CD14-positive monocyte (primary cell): Measurements from ENCODE around the gene HMCN2. TPM values are rescaled to one million over a fixed set of nuclear protein-coding genes. Genes with fewer than 3 reads are reported as not detected.

Experiments
- DNase-seq, 3 donors: peaks; one replicate each; pipeline ENCODE4 v3.0.0-alpha.2; 2011 to 2022
- H2AFZ ChIP-seq: 2 replicates; pipeline ENCODE4 v1.6.0; 2012; ENCODE audit warnings: mild to moderate bottlenecking, low read depth, low read length, inconsistent platforms; ENCODE audit not compliant: insufficient read depth, poor library complexity, severe bottlenecking
- H3K27ac ChIP-seq, 2 donors: 1 replicate in 1 of 2; 2 replicates in 1 of 2; pipeline ENCODE4 v1.5.1; 2012 to 2013; ENCODE audit warnings: low read length in 2 of 2, control low read depth in 1 of 2, inconsistent platforms in 1 of 2, low read depth in 1 of 2, mild to moderate bottlenecking in 1 of 2
- H3K27me3 ChIP-seq, 2 donors: one replicate each; pipeline versions ENCODE4 v1.6.0 to v1.6.1; 2011 to 2013; ENCODE audit warnings: low read length in 2 of 2; ENCODE audit not compliant: control insufficient read depth in 2 of 2, insufficient read depth in 2 of 2
- H3K36me3 ChIP-seq, 2 donors: replicated peaks in 1 of 2; 1 replicate in 1 of 2; 2 replicates in 1 of 2; pipeline versions ENCODE4 v1.5.1 to v1.6.1; 2012 to 2013; ENCODE audit warnings: low read length in 2 of 2, control low read depth in 1 of 2, inconsistent platforms in 1 of 2, mild to moderate bottlenecking in 1 of 2; ENCODE audit not compliant: insufficient read depth in 2 of 2, control insufficient read depth in 1 of 2
- H3K4me1 ChIP-seq, 2 donors: 1 replicate in 1 of 2; 2 replicates in 1 of 2; pipeline versions ENCODE4 v1.5.1 to v1.6.1; 2012 to 2013; ENCODE audit warnings: low read length in 2 of 2, control low read depth in 1 of 2, inconsistent platforms in 1 of 2, mild to moderate bottlenecking in 1 of 2, moderate library complexity in 1 of 2; ENCODE audit not compliant: insufficient read depth in 2 of 2, control insufficient read depth in 1 of 2
- H3K4me2 ChIP-seq: replicated peaks from 2 replicates; pipeline ENCODE3; 2012; ENCODE audit warnings: low read length, moderate library complexity, mild to moderate bottlenecking; ENCODE audit not compliant: poor library complexity, severe bottlenecking; ENCODE audit errors: extremely low read depth
- H3K4me3 ChIP-seq, 3 experiments: fragments of 200-600 bp in 1 of 3; sonication (generic) in 1 of 3; replicated peaks in 1 of 3; 1 replicate in 2 of 3; 2 replicates in 1 of 3; pipeline ENCODE4 v1.5.1; 2011 to 2013; ENCODE audit warnings: low read length in 3 of 3, mild to moderate bottlenecking in 3 of 3, control low read depth in 2 of 3, low read depth in 2 of 3, inconsistent platforms in 1 of 3, moderate library complexity in 1 of 3
- H3K79me2 ChIP-seq: 2 replicates; pipeline ENCODE4 v1.6.0; 2012; ENCODE audit warnings: mild to moderate bottlenecking, control low read depth, inconsistent platforms, low read length, moderate library complexity; ENCODE audit not compliant: insufficient read depth
- H3K9ac ChIP-seq: 2 replicates; pipeline ENCODE4 v1.6.0; 2017; ENCODE audit warnings: low read length, mild to moderate bottlenecking; ENCODE audit not compliant: insufficient read depth, poor library complexity, severe bottlenecking
- H3K9me3 ChIP-seq, 2 donors: replicated peaks in 1 of 2; 1 replicate in 1 of 2; 2 replicates in 1 of 2; pipeline versions ENCODE4 v1.5.1 to v1.6.1; 2012 to 2013; ENCODE audit warnings: low read length in 2 of 2, control low read depth in 1 of 2; ENCODE audit not compliant: control insufficient read depth in 1 of 2, insufficient read depth in 1 of 2
- H4K20me1 ChIP-seq: 2 replicates; pipeline ENCODE4 v1.6.0; 2012; ENCODE audit warnings: mild to moderate bottlenecking, low read length, control low read depth, moderate library complexity; ENCODE audit not compliant: insufficient read depth
- H3K27ac Mint-ChIP-seq, 7 donors: one replicate each; pipeline ENCODE4 v1.8.0; 2020; ENCODE audit warnings: mild to moderate bottlenecking in 7 of 7, mixed read lengths in 7 of 7, moderate library complexity in 6 of 7, inconsistent platforms in 2 of 7
- H3K27me3 Mint-ChIP-seq, 3 donors: one replicate each; pipeline ENCODE4 v1.8.0; 2021 to 2022; ENCODE audit warnings: low read depth in 3 of 3, mild to moderate bottlenecking in 3 of 3, mixed read lengths in 3 of 3, moderate library complexity in 3 of 3, inconsistent platforms in 1 of 3
- H3K36me3 Mint-ChIP-seq, 2 donors: one replicate each; pipeline ENCODE4 v1.8.0; 2020; ENCODE audit warnings: mixed read lengths in 2 of 2, inconsistent platforms in 1 of 2, mild to moderate bottlenecking in 1 of 2
- H3K4me1 Mint-ChIP-seq: one replicate; pipeline ENCODE4 v1.8.0; 2020; ENCODE audit warnings: mild to moderate bottlenecking, mixed read lengths
- H3K4me3 Mint-ChIP-seq, 2 donors: one replicate each; pipeline ENCODE4 v1.8.0; 2020; ENCODE audit warnings: mild to moderate bottlenecking in 2 of 2, mixed read lengths in 2 of 2, moderate library complexity in 1 of 2
- H3K9me3 Mint-ChIP-seq, 7 donors: one replicate each; pipeline ENCODE4 v1.8.0; 2020 to 2022; ENCODE audit warnings: mixed read lengths in 7 of 7, mild to moderate bottlenecking in 6 of 7, moderate library complexity in 6 of 7, inconsistent platforms in 2 of 7
- WGBS: methylation state at CpG from one replicate; pipeline ENCODE4 v1.1.5; 2013; ENCODE audit warnings: missing lambda C conversion rate; ENCODE audit not compliant: insufficient coverage; 5-methylcytosine and 5-hydroxymethylcytosine counted together
- intact Hi-C, 2 donors: fragments of 100-400 bp; cut with micrococcal nuclease; formaldehyde crosslinking; loops; one replicate each; pipeline versions ENCODE4 v1.15.0 to v1.15.1; 2023
- polyA plus RNA-seq, 3 donors: library from polyadenylated mRNA; depleted of rRNA in 1 of 3; unstranded in 2 of 3; stranded (reverse) in 1 of 3; fragments of 300-500 nt in 2 of 3; fragments of >200 nt in 1 of 3; fragmentation: Illumina TruSeq in 2 of 3; gene quantifications; 1 replicate in 2 of 3; 2 replicates in 1 of 3; pipeline ENCODE4 v1.2.3, GENCODE V29; 2012 to 2021
- TF ChIP-seq, protein P1 (sequence below): fragments of 200-600 bp; IDR thresholded peaks from one replicate; pipeline ENCODE4 v1.8.0; 2022; ENCODE audit warnings: antibody characterized with exemption, mild to moderate bottlenecking

HMCN2 gene
- polyA plus RNA-seq, 3 donors = not detected

DNA sequence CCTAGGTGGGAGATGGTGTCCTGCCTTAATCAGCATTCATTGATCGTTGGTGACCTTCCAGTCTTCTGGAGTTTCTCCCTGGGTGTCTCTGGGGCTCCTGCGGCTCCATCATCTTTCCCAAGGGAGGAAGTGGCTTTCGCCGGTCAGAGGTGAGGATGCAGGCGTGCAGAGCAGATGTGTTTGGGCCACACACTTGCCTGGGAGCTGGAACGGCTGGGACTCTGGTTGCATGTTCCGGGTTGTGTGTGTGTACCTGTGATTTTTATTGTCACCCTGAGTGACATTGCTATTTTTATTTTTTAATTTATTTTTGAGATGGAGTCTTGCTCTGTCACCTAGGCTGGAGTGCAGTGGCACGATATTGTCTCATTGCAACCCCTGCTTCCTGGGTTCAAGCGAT is 9.6 kb downstream of the HMCN2 start:
- Histone ChIP-seq H2AFZ (no peak overlapping the region), H4K20me1 (no peaks in the 10 kb centered on the region), H3K27ac (no peak overlapping the region), H3K4me1 (no peaks in the 10 kb centered on the region), H3K27me3 (no peaks in the 10 kb centered on the region), H3K9me3 (no peaks in the 10 kb centered on the region), H3K9ac (no peak overlapping the region), H3K4me3 (no peak overlapping the region), H3K36me3 (no peaks in the 10 kb centered on the region), H3K79me2 (no peaks in the 10 kb centered on the region), H3K4me2 (no peak overlapping the region)
- Mint-ChIP-seq H3K27ac (no peak overlapping the region), H3K9me3 (no peaks in the 10 kb centered on the region), H3K4me3 (no peak overlapping the region), H3K4me1 (no peaks in the 10 kb centered on the region), H3K27me3 (peaks cover 11 to 30% (median 16%) of the 10 kb centered on the region in 3 donors), H3K36me3 (no peaks in the 10 kb centered on the region)
- TF ChIP-seq, protein P1, sequence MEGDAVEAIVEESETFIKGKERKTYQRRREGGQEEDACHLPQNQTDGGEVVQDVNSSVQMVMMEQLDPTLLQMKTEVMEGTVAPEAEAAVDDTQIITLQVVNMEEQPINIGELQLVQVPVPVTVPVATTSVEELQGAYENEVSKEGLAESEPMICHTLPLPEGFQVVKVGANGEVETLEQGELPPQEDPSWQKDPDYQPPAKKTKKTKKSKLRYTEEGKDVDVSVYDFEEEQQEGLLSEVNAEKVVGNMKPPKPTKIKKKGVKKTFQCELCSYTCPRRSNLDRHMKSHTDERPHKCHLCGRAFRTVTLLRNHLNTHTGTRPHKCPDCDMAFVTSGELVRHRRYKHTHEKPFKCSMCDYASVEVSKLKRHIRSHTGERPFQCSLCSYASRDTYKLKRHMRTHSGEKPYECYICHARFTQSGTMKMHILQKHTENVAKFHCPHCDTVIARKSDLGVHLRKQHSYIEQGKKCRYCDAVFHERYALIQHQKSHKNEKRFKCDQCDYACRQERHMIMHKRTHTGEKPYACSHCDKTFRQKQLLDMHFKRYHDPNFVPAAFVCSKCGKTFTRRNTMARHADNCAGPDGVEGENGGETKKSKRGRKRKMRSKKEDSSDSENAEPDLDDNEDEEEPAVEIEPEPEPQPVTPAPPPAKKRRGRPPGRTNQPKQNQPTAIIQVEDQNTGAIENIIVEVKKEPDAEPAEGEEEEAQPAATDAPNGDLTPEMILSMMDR = no peak
- intact Hi-C loops = no loop called here
- 92% methylated on average over 7 of the region's 9 CpGs for WGBS
- no peak for DNase-seq

DNA sequence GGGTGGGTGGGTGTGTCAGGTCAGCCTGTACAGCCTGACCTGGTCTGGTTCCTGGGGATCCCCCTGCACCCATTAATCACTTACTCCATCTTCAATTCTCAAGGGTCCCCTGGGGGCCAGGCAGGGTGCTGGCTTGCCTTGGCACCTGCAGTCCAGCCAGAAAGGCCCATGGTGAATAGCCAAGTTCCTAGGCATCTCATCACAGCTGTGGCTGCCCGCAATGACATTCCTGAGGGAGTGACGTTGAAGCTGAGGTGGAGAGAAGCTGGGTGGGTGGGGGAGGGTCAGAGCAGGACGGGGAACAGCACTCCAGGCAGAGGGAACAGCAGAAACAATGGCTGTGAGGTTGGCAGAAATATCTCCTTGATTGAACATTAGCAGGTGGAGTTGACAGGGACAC is 10.6 kb downstream of the HMCN2 start:
- no peaks in the 10 kb centered on the region for H3K36me3 Mint-ChIP-seq
- no peak overlapping the region for H3K4me3 Mint-ChIP-seq
- intact Hi-C loops = no loop called here
- H3K27ac ChIP-seq = no peak overlapping the region
- H3K4me1 ChIP-seq = no peaks in the 10 kb centered on the region
- H2AFZ ChIP-seq = no peak overlapping the region
- no peaks in the 10 kb centered on the region for H3K27me3 ChIP-seq
- no peak overlapping the region for H3K4me3 ChIP-seq
- no peak overlapping the region for H3K27ac Mint-ChIP-seq
- no peaks in the 10 kb centered on the region for H3K36me3 ChIP-seq
- DNase-seq = no peak
- 86% methylated on average over 3 of the region's 3 CpGs for WGBS
- no peaks in the 10 kb centered on the region for H3K79me2 ChIP-seq
- no peaks in the 10 kb centered on the region for H3K9me3 ChIP-seq
- H3K9ac ChIP-seq = no peak overlapping the region
- no peaks in the 10 kb centered on the region for H3K9me3 Mint-ChIP-seq
- TF ChIP-seq, protein P1 = no peak
- no peaks in the 10 kb centered on the region for H4K20me1 ChIP-seq
- no peak overlapping the region for H3K4me2 ChIP-seq
- H3K27me3 Mint-ChIP-seq = peaks cover 9 to 29% (median 16%) of the 10 kb centered on the region in 3 donors
- H3K4me1 Mint-ChIP-seq = no peaks in the 10 kb centered on the region
